ENCODE measurements around the gene TRPT1.

GRCh38 chr11:64216879-64217278 is 9.1 kb downstream of the TRPT1 start:
- no peak for TF ChIP-seq EZH2 (IDR thresholded peaks at IDR 0.05; ENCODE audit: insufficient read depth, poor library complexity, severe bottlenecking)
- no peak for TF ChIP-seq EZH2phosphoT487 (IDR thresholded peaks at IDR 0.05; ENCODE audit: insufficient read depth, low read depth)

All from GM23248 (cell line).